WERI-Rb-1 (cell line): ENCODE data around the gene RNASE9.

Experiments used
- DNase-seq: peaks from one replicate; pipeline ENCODE4 v3.0.0-alpha.2; 2020
- H3K27ac ChIP-seq: fragments of 250-450 bp; sonication (Bioruptor Pico); 2 replicates; pipeline ENCODE4 v1.5.1; 2020; ENCODE audit warnings: mild to moderate bottlenecking, moderate library complexity
- H3K27me3 ChIP-seq: fragments of 250-450 bp; sonication (Bioruptor Pico); 2 replicates; pipeline ENCODE4 v1.5.1; 2021; ENCODE audit warnings: mild to moderate bottlenecking, low read depth, moderate library complexity; ENCODE audit not compliant: insufficient read depth, severe bottlenecking
- H3K36me3 ChIP-seq: fragments of 250-450 bp; sonication (Bioruptor Pico); 2 replicates; pipeline ENCODE4 v1.5.1; 2020; ENCODE audit warnings: mild to moderate bottlenecking, moderate library complexity
- H3K4me3 ChIP-seq: 2 replicates; pipeline ENCODE4 v1.5.1; 2011; ENCODE audit warnings: low read depth, mild to moderate bottlenecking, control low read depth, low read length
- H3K9me3 ChIP-seq: fragments of 250-450 bp; sonication (Bioruptor Pico); 2 replicates; pipeline ENCODE4 v1.5.1; 2021; ENCODE audit warnings: mild to moderate bottlenecking, moderate library complexity; ENCODE audit not compliant: severe bottlenecking
- CTCF ChIP-seq: IDR thresholded peaks from 2 replicates; pipeline ENCODE4 v1.5.1; 2011; ENCODE audit warnings: low read depth, mild to moderate bottlenecking, control low read depth, inconsistent platforms, low read length

The RNASE9 gene

DNA sequence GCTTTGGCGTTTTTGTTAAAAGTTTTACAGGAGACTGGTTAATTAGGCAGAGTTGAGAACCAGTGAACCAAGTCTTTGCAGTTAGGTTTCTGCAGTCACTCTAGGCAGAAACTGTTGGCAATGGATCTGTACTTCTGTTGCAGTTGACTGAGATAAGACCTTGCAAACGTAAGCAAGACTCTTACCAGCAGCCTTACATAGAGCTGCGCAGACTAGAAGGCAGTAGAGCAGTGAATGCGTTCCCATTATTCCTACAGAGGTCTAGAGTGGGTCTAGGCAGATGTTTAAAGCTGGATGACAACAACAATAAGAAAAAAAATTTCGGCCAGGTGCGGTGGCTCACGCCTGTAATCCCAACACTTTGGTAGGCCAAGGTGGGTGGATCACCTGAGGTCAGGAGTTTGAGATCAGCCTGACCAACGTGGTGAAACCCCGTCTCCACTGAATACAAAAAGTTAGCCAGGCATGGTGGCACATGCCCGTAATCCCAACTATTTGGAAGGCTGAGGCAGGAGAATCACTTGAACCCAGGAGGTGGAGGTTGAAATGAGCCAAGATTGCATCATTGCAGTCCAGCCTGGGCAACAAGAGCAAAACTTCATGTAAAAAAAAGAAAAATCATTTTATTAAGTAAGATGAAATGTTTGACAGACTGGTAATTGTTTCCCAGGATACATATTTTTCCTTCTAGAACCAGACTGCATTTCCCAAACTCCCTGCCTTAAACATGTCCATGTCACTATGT, 12.3 kb downstream of the RNASE9 start:
- Histone ChIP-seq H3K27me3 (peaks cover 94% of the 10 kb centered on the region), H3K9me3 (no peaks in the 10 kb centered on the region), H3K36me3 (no peaks in the 10 kb centered on the region), H3K27ac (no peak overlapping the region), H3K4me3 (no peak overlapping the region)
- no peak for TF ChIP-seq CTCF
- no peak for DNase-seq

DNA sequence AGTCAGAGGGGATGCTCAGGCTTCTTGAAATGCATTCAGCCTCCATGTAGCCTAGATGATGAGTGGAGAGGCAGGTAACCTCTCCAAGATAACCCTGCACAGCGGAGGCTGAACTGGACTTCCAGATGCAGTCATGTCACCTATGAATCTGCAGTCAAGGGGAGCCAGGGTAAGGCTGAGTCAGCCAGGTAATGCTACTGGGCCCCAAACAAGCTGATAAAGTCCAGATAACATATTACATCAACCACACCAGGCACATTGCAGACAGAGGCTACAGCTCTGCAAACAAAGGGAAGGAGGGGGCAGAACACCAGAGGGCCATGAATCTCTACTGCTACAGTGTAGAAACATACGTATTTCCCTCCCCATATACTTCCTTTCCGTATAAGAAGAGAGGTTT, 14.0 kb downstream of the RNASE9 start:
- Histone ChIP-seq H3K4me3 (no peak overlapping the region), H3K27ac (no peak overlapping the region), H3K36me3 (no peaks in the 10 kb centered on the region), H3K27me3 (peaks cover 99% of the 10 kb centered on the region), H3K9me3 (no peaks in the 10 kb centered on the region)
- DNase-seq = no peak
- no peak for TF ChIP-seq CTCF

GRCh38 chr14:20539906-20540305, 20.9 kb downstream of the RNASE9 start:
- Histone ChIP-seq H3K36me3 (no peaks in the 10 kb centered on the region), H3K27me3 (peaks cover 77% of the 10 kb centered on the region), H3K4me3 (no peak overlapping the region), H3K27ac (no peak overlapping the region), H3K9me3 (no peaks in the 10 kb centered on the region)
- TF ChIP-seq CTCF = no peak
- no peak for DNase-seq

GRCh38 chr14:20530771-20531571, 29.9 kb downstream of the RNASE9 start:
- Histone ChIP-seq H3K36me3 (no peaks in the 10 kb centered on the region), H3K27me3 (peaks cover 80% of the 10 kb centered on the region), H3K9me3 (no peaks in the 10 kb centered on the region), H3K4me3 (no peak overlapping the region), H3K27ac (no peak overlapping the region)
- peak; percentile 68 for DNase-seq
- peak; percentile 73 for TF ChIP-seq CTCF

DNA sequence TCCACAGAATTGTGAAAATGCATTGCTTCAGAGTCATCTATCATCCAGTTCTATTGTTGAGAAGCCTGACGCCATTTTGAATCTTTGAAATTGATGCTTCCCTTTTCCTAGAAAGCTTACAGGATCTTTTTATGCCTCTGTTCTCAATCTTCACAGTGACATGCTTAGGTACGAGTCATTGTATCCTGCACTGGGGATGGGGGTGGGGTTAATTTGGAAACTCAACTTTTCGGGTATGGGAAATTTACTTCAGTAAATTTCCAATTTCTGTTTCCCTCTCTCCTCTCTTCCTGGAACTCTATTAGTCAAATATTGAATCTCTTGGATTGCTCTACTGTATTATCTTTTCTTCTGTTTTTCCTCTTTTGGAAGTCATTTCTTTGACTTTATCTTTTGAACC, 31.0 kb downstream of the RNASE9 start:
- H3K9me3 ChIP-seq = no peaks in the 10 kb centered on the region
- H3K4me3 ChIP-seq = no peak overlapping the region
- no peak overlapping the region for H3K27ac ChIP-seq
- peaks cover 81% of the 10 kb centered on the region for H3K27me3 ChIP-seq
- H3K36me3 ChIP-seq = no peaks in the 10 kb centered on the region
- no peak for DNase-seq
- no peak for TF ChIP-seq CTCF
